Endometrial microvascular endothelial cells (primary cell): ENCODE measurements around the gene TIMMDC1. TPM values are rescaled to one million over a fixed set of nuclear protein-coding genes. Genes with fewer than 3 reads are reported as not detected.

Experiments
- in situ Hi-C: cut with HindIII; loops from 2 replicates; pipeline ENCODE4 v1.10.0; 2017; ENCODE audit warnings: low sequenced_read_pairs, low pct_unique_long_range_greater_than_20kb; ENCODE audit errors: inconsistent ontology term
- total RNA-seq: library from RNA; depleted of rRNA; stranded (reverse); fragments of >200 nt; gene quantifications from one replicate; pipeline ENCODE4 v1.2.3, GENCODE V29; 2015; ENCODE audit errors: inconsistent ontology term

The TIMMDC1 gene, protein sequence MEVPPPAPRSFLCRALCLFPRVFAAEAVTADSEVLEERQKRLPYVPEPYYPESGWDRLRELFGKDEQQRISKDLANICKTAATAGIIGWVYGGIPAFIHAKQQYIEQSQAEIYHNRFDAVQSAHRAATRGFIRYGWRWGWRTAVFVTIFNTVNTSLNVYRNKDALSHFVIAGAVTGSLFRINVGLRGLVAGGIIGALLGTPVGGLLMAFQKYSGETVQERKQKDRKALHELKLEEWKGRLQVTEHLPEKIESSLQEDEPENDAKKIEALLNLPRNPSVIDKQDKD
- 47.9 TPM for total RNA-seq

DNA sequence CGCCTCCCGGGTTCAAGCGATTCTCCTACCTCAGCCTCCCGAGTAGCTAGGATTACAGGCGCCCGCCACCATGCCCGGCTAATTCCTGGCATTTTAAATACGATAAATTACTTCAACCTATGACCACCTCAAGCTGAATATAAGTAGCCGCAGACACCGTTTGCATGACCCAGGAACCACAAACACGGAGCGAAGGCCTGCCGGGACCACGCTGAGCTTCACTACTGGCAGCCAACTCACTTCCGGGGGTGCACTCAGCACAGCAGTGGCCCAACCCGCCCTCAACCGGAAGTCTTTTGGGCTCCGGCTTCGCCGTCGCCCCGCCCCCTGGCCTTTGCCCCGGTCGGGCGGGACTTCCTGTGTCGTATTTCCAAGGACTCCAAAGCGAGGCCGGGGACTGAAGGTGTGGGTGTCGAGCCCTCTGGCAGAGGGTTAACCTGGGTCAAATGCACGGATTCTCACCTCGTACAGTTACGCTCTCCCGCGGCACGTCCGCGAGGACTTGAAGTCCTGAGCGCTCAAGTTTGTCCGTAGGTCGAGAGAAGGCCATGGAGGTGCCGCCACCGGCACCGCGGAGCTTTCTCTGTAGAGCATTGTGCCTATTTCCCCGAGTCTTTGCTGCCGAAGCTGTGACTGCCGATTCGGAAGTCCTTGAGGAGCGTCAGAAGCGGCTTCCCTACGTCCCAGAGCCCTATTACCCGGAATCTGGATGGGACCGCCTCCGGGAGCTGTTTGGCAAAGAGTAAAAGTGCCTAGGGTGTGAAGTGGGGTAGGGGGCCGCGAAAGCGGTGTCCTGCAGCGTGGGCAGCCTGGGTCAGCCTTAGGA is at the start of gene TIMMDC1:
TSS of gene TIMMDC1 (plus strand) at position 362 of the 826 bp plus-strand sequence. CDS start at position 549, 187 bp downstream.
- in situ Hi-C loops: no loop called here

DNA sequence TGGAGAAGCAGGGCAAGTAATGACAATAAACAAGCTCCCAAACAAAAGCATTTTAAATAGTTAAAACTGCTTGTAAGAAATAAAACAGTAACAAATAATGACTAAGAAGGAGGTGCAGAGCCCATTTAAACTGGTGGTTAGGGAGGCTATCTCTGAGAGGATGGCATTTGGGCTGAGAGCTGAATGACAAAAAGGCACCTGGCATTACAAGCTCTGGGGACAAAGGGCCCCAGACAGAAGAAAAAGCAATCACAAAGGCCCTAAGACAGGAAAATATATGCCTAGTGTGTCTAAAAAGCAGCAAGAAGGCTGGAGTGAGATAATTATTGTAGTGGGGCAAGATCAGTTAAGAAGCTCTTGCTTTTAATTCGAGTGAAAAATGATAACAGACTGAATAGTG is 44.5 kb upstream of the TIMMDC1 start:
- in situ Hi-C loops: loop anchor here (25.0 kb wide), 1 partner anchor 233 kb away; the partner anchor contains the start of gene COX17

DNA sequence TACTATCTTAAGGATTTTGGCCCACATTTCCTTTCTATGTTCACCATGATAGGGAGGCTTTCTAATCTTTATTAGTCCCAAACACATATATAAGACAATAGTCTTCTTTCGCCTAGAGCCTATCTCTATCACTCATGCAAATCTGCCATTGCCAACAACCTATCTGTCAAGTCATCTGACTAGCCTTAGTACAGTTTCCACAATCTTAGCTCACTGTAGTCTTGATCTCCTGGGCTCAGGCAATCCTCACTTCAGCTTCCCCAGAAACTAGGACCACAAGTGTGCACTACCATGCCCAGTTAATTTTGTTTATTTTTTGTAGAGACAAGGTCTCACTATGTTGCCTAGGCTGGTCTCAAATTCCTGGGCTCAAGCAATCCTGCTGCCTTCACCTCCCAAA is 41.9 kb upstream of the TIMMDC1 start:
- in situ Hi-C loops: loop anchor here (25.0 kb wide), 1 partner anchor 231 kb away; the partner anchor contains the start of gene COX17

DNA sequence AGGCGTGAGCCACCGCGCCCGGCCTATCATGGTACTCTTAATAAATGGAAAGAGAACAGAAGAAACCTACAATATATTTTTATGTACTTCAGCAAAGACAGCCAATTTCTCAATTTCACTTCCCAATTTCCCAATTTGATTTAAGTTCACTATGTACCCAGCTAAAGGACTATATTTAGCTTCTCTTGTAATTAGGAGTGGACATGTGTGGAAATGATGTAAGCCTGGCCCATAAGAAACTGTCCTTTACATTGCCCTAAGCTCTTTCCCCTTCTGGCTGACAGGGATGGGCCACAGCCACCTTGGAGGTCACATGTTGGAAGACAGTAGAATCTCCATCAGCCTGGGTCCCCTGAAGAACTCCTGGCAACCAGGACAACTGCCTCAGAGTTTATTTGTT is 41.1 kb upstream of the TIMMDC1 start:
- in situ Hi-C loops: loop anchor here (25.0 kb wide), 1 partner anchor 230 kb away; the partner anchor contains the start of gene COX17

DNA sequence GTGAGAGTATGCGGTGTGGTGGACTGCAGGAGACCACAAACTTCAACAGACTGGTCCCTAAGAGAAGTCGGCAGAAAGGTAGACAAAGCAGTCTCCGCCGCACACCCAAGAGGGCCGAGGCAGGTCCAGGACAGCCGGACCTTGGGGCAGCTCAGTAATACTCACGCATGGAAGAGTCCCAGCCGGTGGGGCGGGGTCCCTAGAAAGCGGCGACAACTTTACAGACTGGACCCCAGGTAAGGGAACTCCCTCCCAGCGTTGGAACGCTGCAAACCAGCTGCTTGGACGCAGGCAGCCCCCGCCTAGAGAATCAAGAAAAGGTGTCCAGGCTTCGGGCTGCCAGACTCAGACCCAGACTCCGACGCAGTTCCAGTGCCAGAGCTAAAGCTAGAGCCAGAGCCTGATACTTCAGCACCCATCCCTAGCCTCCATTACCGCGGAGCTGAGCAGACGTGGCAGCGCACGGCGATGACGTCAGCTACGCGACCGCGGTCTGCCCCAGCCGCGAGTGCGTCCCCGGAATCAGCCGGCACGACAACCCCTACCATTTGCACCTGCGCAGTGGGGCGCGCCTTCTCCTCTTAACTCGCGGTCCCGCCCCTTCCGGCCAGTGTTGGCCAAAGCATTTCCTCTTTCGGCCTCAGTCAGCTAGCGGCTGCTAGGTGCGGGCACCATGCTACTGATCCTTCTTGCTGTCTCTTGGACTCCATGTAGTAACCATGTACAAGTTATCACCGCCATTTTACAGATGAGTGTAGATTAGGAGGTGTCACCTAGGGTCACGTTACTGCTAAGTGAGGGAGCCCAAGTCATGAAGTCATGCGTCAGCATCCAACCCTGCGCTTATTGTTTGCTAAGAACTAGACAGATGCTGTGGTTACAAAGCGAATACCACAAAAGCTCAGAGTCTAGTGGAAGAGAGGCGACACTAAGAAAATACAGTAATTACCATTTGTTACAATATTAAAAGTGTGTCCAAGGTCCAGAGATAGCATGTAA is 34.9 kb upstream of the TIMMDC1 start, which contains the start of gene TMEM39A:
TSS of gene TMEM39A (minus strand) at position 445 of the 999 bp plus-strand sequence. CDS start 1,541 bp downstream, outside the sequence.
- in situ Hi-C loops: loop anchor here (25.0 kb wide), 1 partner anchor 224 kb away; the partner anchor contains the start of gene COX17

DNA sequence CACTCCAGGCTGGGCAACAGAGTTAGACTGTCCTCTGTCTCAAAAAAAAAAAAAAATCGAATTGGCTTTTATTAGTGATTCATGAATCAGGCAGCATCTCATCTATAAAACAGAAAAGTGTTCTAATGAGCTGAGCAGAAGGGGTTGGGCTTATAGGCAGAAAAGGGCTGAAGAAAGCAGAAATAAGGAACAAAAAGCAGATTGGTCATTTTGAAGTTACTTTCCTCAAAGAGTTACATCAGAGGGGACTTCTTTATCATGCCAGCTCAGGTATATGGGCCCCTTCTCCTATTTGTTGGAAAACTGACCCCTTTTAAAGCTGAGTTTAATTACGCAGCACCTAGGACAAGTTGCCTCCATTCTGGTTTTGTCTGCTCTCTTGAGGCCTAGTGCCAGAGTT is 30.3 kb upstream of the TIMMDC1 start:
- in situ Hi-C loops: loop anchor here (25.0 kb wide), 1 partner anchor 219 kb away; the partner anchor contains the start of gene COX17

DNA sequence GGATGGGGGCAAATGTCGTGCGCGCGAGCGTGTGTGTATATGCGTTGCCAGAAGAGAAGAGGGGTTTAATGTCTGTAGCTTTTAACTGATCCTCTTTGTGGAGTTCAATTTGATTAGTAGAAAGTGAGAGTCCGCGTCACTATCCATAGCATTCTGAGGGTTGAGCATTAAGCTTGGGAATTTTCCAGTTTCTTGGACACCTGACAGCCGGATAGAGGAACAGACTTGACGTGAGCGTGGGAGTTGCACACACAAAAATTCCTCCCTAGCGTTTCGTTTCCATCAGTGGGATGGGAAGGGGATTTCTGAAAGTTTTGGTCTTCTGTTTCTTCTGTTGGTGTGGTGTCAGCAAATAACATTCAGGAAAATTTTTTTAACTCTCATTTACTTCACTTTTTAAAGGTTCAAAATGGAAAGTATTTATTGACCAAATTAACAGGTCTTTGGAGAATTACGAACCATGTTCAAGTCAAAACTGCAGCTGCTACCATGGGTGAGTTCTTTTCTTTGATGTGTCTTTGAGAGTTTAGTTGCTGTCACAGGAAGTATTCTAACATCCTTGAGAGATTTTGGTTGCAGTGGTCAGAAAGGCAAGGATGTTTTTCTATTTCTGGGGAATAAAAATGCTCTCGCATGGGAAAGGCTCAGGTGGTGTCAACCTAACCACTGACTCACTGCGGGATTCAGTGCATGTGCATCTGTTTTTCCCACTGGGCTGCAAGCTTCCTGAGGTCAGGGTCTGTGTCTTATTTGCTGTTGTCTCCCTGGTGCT is 28.7 kb upstream of the TIMMDC1 start:
- in situ Hi-C loops: loop anchor here (25.0 kb wide), 1 partner anchor 218 kb away; the partner anchor contains the start of gene COX17

DNA sequence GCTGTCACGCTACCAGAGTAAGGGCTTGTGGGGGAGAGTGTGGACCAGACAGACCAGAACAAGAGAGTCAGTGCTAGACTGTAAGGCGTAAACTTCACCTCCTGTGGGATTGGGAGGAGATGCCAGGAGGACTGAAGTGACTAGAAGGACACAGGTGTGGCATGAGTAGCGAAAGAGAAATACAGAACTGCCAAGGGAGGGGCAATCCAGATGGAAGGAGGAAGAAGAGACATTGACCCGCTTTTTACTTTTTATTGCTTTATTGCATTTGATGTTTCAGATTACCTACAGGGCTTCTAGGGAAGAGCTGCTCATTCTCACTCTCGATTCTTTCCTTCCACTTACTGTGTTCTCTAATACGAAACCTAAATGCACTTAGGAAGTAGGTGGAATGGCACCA is 27.5 kb upstream of the TIMMDC1 start:
- in situ Hi-C loops: loop anchor here (25.0 kb wide), 1 partner anchor 216 kb away; the partner anchor contains the start of gene COX17

DNA sequence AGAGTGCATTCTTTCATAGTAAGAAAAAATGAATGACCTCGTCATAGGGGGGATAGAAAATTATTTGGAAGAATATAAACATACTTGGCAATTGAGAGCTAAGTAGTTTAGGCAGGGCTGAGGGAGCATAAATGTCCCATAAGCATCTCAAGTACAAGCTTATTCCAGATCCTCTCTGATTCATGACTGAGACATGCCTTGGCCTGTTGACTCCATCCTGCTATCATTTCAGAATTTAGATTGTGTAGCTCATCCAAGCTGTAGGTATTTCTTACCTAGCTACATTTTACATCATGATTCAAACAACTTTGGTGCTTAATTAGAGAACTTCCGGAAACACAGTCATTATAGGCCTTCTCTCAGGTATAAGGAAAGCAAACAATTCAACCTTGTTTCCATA is 17.3 kb upstream of the TIMMDC1 start:
- in situ Hi-C loops: no loop called here

DNA sequence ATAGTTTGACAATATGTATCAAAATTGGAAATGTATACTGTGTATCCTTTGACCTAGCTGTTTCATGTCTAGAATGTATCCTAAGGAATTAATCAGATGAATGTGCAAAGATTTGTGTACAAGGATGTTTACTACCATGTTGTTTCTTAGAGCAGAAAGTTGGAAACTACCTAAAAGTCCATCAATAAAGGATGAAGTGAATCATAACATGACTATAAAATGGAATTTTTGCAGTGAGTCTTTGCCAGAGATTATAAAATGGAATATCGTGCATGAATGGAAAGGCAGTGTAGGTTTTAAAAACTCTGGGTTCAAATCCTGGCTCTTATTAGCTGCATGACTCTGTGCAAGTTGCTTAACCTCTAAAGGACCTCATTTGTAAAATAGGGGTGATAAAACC is 15.2 kb upstream of the TIMMDC1 start:
- in situ Hi-C loops: no loop called here

DNA sequence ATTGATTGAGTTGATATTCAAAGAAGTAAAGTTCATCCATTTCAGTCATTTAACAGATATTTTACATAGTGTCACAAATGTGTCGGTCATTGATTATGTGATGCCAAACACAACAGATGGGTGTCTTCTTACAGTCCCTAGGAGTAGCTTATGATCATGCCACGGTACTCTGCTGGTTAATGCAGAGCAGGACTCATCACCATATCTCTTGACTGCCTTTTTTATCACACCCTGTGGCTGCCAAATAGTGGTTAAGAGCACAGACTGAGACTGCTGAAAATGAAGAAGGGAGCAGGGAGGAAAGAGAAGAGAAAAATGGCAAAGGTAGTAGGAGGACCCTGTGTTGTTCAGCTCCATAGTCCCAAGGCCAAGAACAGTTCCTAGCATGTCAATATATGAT is 12.8 kb upstream of the TIMMDC1 start:
- in situ Hi-C loops: no loop called here

DNA sequence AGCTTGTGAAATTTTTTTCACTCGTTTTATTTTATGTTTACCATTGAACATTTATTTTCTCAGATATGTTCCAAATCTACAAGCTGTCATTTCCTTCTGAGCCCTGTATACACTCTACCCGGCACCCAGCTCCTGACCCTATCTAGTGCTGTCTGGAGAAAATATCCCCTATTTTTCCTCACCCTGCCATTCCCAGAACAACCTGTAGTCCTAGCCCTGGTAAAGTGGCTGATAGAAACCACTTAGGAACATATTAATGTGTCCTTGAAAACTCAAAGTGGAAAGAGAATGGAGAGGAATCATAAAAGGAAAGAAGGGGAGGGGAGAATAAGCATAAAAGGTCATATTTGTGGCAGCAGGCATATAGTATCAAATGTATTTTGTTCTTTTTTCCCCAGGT is 8.2 kb upstream of the TIMMDC1 start:
- in situ Hi-C loops: no loop called here

DNA sequence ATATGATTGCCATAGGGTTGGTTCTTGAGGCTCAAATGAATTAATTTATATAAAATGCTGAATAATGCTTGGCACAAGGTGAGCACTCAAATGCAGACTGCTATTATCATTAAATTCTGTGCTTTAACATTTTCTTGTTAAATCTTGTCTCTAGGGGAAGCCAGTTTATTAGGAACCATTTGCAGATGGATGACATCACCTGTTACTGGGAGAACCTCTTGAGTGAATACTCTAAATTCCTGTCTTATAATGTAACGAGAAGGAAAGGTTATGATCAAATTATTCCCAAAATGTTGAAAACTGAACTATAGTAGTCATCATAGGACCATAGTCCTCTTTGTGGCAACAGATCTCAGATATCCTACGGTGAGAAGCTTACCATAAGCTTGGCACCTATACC is 6.2 kb upstream of the TIMMDC1 start:
- in situ Hi-C loops: no loop called here

DNA sequence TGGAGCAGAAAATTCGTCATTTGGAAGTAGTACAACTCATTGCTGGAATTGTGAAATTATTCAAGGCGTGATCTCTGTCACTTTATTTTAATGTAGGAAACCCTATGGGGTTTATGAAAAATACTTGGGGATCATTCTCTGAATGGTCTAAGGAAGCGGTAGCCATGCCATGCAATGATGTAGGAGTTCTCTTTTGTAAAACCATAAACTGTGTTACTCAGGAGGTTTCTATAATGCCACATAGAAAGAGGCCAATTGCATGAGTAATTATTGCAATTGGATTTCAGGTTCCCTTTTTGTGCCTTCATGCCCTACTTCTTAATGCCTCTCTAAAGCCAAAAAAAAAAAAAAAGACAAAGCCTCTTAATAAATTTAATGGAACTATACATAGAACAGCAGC is 5.5 kb upstream of the TIMMDC1 start:
- in situ Hi-C loops: no loop called here

DNA sequence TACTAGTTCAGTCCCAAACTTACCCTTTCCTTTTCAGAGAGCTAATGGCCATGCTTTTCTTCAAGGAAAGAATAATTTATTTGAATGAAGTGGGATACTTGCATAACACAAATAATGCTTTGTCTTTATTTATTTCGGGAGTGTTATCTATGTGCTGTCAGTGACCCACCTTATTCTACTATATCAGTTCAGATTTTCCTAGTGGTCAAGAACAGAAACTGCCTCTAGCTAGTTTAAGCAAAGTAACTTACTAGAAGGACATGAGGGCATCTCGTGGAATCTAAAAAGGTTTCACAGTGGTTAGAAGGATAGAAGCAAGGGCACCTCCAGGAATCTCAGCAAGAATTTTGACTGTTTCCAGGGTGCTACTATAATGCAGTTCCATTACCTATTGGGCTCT is 3.8 kb upstream of the TIMMDC1 start:
- in situ Hi-C loops: no loop called here

DNA sequence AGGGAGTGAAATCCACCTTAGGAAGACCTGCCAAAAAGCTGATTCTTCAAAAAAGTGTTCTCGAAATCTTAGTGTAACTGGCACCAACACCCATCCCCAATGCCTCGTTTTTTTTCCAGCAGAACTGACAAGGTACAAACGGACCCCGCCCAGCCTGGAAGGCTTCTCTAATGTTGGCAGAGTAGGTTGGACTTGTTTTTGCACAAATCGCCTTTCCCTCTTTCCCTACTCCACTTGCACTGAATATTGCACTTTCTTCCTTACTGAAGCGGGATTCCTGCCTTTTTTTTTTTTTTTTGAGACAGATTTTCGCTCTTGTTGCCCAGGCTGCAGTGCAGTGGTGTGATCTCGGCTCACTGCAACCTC is 544 bp upstream of the TIMMDC1 start:
- in situ Hi-C loops: no loop called here

DNA sequence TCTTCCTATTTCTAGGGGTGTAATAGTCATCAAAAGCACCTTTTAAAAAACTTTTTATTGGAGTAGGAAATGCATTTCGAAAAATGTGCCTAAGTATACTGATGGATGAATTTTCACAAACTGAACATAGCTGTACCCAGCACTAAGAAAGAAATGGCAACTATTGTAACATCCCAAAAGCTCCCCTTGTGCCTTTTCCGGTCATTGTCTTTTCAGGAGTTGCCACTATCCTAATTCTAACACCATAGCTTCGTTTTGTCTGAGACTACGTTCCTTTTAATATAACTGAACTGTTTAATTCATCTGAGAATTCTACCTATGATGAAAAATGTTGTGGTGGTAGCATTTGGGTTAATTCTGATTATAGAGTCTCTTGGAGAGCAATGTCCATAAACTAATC is 1.9 kb downstream of the TIMMDC1 start:
- in situ Hi-C loops: no loop called here

DNA sequence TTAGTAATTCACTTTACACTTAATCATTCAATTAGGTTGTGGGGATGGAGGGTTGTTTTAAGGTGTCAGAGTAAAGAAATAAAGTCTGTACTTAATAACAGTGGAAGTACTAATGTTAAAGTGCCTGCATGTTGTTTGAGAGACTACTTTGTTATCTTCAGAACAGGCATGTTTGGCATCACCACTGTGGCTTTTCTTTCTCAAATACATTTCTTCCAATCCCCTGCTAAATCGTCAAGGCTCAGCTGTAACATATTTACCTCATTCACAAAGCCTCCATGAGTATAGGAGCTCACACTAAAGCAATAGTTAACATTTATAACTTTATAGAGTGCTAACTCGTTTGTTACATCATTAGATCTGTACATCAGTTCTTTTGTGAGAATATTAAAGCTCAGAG is 2.6 kb downstream of the TIMMDC1 start:
- in situ Hi-C loops: no loop called here
